GM12865 (cell line): ENCODE data around the gene AXIN1.
A peak's percentile ranks its signal among the peaks of the same experiment; 100 is the strongest.

Source experiments
- DNase-seq: peaks from one replicate; pipeline ENCODE4 v3.0.0; 2010; ENCODE audit warnings: low read depth
- H3K4me3 ChIP-seq: 2 replicates; pipeline ENCODE4 v1.5.1; 2011; ENCODE audit warnings: mild to moderate bottlenecking, low read depth, low read length, control low read depth
- TF ChIP-seq, protein P1 (sequence below): IDR thresholded peaks from 2 replicates; pipeline ENCODE4 v1.5.1; 2011; ENCODE audit warnings: low read length, control low read depth, low read depth, inconsistent platforms; ENCODE audit not compliant: insufficient read depth; ENCODE audit errors: missing control alignments

Gene AXIN1

DNA sequence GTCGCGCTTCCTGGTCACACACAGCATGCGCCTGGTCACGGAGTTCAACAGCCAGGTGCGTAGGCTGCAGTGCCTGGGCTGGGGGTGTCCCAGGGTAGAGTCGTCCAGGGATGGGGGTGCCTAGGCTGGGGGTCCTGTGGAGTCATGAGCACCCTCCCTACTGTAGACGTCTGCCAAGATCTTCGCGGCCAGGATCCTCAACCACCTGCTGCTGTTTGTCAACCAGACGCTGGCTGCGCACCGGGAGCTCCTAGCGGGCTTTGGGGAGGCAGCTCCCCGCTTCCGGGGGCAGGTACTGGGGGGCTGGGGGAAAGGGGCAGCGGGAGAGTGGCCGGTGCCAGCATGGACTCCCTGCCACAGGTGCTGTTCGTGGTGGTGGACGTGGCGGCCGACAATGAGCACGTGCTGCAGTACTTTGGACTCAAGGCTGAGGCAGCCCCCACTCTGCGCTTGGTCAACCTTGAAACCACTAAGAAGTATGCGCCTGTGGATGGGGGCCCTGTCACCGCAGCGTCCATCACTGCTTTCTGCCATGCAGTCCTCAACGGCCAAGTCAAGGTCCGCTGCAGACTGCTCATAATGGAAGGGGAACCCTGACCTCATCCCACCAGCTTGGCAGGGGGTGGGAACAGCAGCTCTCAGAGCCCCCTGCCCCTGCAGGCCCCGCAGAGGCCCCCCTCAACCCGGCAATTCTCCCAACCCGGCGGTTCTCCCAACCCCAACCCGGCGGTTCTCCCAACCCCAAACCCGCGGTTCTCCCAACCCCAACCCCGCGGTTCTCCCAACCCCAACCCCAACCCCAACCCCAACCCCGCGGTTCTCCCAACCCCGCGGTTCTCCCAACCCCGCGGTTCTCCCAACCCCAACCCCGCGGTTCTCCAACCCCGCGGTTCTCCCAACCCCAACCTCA lies 67.1 kb downstream of the AXIN1 start:
- TF ChIP-seq, protein P1, sequence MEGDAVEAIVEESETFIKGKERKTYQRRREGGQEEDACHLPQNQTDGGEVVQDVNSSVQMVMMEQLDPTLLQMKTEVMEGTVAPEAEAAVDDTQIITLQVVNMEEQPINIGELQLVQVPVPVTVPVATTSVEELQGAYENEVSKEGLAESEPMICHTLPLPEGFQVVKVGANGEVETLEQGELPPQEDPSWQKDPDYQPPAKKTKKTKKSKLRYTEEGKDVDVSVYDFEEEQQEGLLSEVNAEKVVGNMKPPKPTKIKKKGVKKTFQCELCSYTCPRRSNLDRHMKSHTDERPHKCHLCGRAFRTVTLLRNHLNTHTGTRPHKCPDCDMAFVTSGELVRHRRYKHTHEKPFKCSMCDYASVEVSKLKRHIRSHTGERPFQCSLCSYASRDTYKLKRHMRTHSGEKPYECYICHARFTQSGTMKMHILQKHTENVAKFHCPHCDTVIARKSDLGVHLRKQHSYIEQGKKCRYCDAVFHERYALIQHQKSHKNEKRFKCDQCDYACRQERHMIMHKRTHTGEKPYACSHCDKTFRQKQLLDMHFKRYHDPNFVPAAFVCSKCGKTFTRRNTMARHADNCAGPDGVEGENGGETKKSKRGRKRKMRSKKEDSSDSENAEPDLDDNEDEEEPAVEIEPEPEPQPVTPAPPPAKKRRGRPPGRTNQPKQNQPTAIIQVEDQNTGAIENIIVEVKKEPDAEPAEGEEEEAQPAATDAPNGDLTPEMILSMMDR, result no peak
- no peak overlapping the region for H3K4me3 ChIP-seq
- peak; percentile 41 for DNase-seq

DNA sequence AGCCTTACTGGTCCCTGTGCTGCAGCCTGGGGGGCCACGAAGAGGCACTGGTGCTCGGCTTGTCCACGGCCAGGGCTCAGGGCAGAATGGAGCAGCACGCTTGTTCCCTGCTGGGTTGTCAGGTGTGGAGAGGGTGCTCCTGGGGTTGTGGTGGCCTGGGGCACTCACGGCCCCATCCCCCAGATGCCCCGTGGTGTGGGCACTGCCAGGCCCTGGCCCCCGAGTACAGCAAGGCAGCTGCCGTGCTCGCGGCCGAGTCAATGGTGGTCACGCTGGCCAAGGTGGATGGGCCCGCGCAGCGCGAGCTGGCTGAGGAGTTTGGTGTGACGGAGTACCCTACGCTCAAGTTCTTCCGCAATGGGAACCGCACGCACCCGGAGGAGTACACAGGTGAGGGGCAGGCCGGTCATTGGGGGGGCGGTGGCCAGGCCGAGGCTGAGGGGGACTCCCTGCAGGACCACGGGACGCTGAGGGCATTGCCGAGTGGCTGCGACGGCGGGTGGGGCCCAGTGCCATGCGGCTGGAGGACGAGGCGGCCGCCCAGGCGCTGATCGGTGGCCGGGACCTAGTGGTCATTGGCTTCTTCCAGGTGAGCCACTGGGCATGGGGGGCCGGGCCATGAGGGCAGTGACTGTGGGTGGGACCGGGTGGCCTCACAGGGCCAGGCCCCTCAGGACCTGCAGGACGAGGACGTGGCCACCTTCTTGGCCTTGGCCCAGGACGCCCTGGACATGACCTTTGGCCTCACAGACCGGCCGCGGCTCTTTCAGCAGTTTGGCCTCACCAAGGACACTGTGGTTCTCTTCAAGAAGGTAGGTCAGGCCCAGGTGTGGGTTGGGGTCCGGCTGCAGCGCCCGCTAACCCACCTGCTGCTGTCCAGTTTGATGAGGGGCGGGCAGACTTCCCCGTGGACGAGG lies 68.1 kb downstream of the AXIN1 start:
- TF ChIP-seq, protein P1, result no peak
- no peak for DNase-seq
- H3K4me3 ChIP-seq, result no peak overlapping the region

DNA sequence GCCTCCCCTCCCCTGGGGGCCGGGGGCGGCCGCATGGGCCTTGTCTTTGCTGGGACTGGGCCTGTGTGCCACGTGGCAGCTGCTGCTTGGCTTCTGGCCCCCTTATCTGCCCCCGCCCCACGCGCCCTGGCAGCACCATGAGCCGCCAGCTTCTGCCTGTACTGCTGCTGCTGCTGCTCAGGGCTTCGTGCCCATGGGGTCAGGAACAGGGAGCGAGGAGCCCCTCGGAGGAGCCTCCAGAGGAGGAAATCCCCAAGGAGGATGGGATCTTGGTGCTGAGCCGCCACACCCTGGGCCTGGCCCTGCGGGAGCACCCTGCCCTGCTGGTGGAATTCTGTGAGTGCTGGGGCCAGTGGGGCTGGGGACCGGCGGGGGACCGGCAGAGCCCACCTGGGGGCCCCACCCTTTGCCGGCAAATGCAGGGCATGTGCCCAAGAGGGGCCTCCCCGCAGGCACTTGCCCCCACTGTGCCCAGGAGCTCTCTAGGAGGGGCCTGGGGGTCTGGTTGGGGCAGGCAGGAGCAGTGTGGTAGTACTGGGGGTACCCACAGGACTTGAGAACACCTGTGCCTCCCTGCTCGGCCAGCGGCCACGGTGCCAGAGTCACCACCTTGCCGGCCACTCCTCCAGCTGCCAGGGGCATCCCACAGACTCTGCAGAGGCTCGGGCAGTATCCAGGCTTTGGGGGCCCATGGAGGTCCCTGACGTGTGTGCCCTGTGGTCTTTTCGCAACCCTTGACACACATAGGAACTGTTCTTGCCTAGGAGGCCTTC lies 69.3 kb downstream of the AXIN1 start, which contains the start of gene PDIA2:
TSS of gene PDIA2 (plus strand) at position 132 of the 773 bp plus-strand sequence. CDS start at position 138, 6 bp downstream.
- no peak for DNase-seq
- TF ChIP-seq, protein P1, result no peak
- no peak within 1 kb of the TSS for H3K4me3 ChIP-seq

DNA sequence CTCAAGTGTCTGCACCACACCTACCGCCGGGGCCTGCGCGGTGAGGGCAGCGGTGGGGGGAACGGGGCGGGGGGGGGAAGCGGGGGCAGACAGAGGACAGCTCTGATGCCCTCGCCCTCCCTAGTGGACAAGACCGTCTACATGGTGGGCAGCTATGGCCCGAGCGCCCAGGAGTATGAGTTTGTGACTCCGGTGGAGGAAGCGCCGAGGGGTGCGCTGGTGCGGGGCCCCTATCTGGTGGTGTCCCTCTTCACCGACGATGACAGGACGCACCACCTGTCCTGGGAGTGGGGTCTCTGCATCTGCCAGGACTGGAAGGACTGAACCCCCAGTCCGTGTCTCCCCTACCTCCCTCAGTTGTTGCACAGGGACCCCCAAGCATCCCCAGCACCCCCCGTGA lies 70.0 kb downstream of the AXIN1 start:
- DNase-seq, result no peak
- no peak overlapping the region for H3K4me3 ChIP-seq
- TF ChIP-seq, protein P1, result no peak

DNA sequence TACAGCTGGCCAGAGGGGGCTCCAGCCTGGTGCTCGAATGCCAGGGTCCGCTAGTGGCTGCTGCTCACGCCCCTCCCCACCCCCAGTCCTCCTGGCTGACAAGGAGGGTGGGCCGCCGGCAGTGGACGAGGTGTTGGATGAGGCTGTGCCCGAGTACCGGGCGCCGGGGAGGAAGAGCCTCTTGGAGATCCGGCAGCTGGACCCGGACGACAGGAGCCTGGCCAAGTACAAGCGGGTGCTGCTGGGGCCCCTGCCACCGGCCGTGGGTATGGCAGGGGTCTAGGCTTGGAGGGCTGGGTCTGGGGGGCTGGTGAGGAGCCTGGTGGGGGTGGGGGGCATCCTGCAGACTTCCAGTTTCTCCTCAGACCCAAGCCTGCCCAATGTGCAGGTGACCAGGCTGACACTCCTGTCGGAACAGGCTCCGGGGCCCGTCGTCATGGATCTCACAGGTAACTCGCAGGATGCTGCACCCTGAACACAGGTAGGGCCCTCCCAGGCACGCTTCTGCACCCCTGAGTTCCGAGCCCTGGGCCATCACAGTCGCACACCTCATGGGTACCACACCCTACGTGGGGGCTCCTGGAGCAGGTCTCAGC lies 70.8 kb downstream of the AXIN1 start:
- no peak for DNase-seq
- TF ChIP-seq, protein P1, result no peak
- no peak overlapping the region for H3K4me3 ChIP-seq
